Epidermal melanocyte (primary cell): Measurements from ENCODE around the gene DHRS7B.

Experiments used
- DNase-seq: peaks from one replicate; pipeline ENCODE4 v3.0.0; 2011; ENCODE audit warnings: low spot score; ENCODE audit not compliant: insufficient read length

The DHRS7B gene

GRCh38 chr17:21239680-21240368 lies 113.1 kb downstream of the DHRS7B start:
- peak; percentile 57 for DNase-seq

- DNase-seq = no peak
These were observed 113.7 kb downstream of the DHRS7B start for GRCh38 chr17:21240369-21241055.
